ENCODE results near the gene FNDC8.
"Not testable (repeated sequence)": the region's sequence is repeated elsewhere in the genome, so short reads cannot be mapped to it uniquely, and the experiment has no call there.

The FNDC8 gene

GRCh38 chr17:35174835-35175334 lies 53.5 kb downstream of the FNDC8 start:
- no peak for DNase-seq

DNA sequence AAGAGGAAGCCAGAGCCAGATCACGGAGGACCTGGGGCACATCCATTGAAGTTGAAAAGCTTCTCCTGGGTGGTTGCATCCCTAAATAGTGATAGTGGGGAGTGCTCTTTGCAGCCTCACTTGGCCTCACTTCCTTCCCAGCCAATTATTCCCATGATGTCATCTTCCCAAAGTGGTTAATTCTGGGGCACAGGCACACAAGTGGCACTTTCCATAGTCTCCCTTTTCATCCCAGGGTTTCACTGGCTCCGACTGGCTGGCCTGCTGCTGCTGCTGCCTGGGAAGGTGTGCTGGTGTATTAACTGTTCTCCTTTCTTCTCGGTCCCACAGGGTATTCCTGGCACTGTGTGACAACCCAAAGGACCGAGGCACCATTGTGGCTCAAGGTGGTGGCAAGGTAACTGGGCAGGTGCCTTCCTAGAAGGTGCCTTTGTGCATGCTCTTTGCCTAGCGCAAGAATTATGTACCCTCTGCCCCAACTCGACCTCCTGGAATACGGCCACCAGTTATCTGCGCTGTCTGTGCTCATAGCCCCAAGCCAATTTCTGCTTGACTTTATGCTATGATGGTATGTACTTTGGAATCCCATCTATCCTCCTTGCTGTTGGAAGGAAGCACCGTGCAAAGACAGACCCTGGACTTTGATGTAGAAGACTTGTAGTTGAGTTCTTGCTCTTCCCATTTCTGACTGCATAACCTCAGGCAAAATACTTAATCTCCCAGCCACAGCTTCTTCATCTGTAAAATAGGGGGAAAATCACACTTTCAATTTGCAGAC lies 54.4 kb downstream of the FNDC8 start:
- no peak for DNase-seq

GRCh38 chr17:35176897-35177296 lies 55.5 kb downstream of the FNDC8 start:
- DNase-seq: no peak

GRCh38 chr17:35179379-35179778 lies 58.0 kb downstream of the FNDC8 start:
- DNase-seq: not testable (repeated sequence)
